Body of pancreas (tissue), 4 donors: ENCODE data around the gene BUD31. TPM values are rescaled to one million over a fixed set of nuclear protein-coding genes. Genes with fewer than 3 reads are reported as not detected.

ENCODE experiments used
- ATAC-seq: fragments of 150-250 bp; one replicate; pipeline ENCODE4 v1.9.1; 2016
- DNase-seq, 4 donors: peaks; one replicate each; pipeline ENCODE4 v3.0.0-alpha.2; 2019
- H3K27ac ChIP-seq, 4 donors: fragments of 200-600 bp; sonication (generic); 1 replicate in 3 of 4; 2 replicates in 1 of 4; pipeline versions ENCODE4 v1.5.1 to v1.6.1; 2016 to 2019; ENCODE audit warnings: mild to moderate bottlenecking in 1 of 4, mixed read lengths in 1 of 4, moderate library complexity in 1 of 4
- H3K27me3 ChIP-seq, 2 donors: fragments of 200-600 bp; sonication (generic); one replicate each; pipeline ENCODE4 v1.6.0; 2016; ENCODE audit warnings: mild to moderate bottlenecking in 1 of 2
- H3K36me3 ChIP-seq, 2 donors: fragments of 200-600 bp; sonication (generic); replicated peaks in 1 of 2; 2 replicates each; pipeline ENCODE4 v1.5.1; 2016; ENCODE audit warnings: low read depth in 2 of 2; ENCODE audit not compliant: insufficient read depth in 1 of 2
- H3K4me1 ChIP-seq: fragments of 200-600 bp; sonication (generic); one replicate; pipeline ENCODE4 v1.6.0; 2016
- H3K4me3 ChIP-seq, 2 donors: fragments of 200-600 bp; sonication (generic); 1 replicate in 1 of 2; 2 replicates in 1 of 2; pipeline ENCODE4 v1.5.1; 2016 to 2019
- H3K9me3 ChIP-seq, 3 donors: fragments of 200-600 bp; sonication (generic); 1 replicate in 2 of 3; 2 replicates in 1 of 3; pipeline ENCODE4 v1.5.1; 2016
- POLR2A ChIP-seq, 3 donors: fragments of 450-650 bp; IDR thresholded peaks; one replicate each; pipeline ENCODE4 v1.6.1; 2016; ENCODE audit warnings: antibody characterized with exemption in 3 of 3, mild to moderate bottlenecking in 2 of 3
- WGBS, 2 donors: methylation state at CpG; one replicate each; pipeline ENCODE4 v1.1.5; 2017; 5-methylcytosine and 5-hydroxymethylcytosine counted together
- intact Hi-C: fragments of 100-400 bp; cut with DNase I; formaldehyde crosslinking; loops from one replicate; pipeline ENCODE4 v1.15.1; 2023
- total RNA-seq, 2 donors: library from RNA; depleted of rRNA; stranded (reverse); fragments of >200 nt; gene quantifications; one replicate each; pipeline ENCODE4 v1.1.0, GENCODE V29; 2016
- TF ChIP-seq, protein P1 (sequence below), 7 experiments: fragments of 450-650 bp in 4 of 7; fragments of 200-600 bp in 3 of 7; sonication (generic) in 3 of 7; IDR thresholded peaks; one replicate each; pipeline ENCODE4 v1.5.1; 2016 to 2019; ENCODE audit warnings: antibody characterized with exemption in 7 of 7

The BUD31 gene
- total RNA-seq, 2 donors from 2014 or later = 29.6 to 31.6 TPM

DNA sequence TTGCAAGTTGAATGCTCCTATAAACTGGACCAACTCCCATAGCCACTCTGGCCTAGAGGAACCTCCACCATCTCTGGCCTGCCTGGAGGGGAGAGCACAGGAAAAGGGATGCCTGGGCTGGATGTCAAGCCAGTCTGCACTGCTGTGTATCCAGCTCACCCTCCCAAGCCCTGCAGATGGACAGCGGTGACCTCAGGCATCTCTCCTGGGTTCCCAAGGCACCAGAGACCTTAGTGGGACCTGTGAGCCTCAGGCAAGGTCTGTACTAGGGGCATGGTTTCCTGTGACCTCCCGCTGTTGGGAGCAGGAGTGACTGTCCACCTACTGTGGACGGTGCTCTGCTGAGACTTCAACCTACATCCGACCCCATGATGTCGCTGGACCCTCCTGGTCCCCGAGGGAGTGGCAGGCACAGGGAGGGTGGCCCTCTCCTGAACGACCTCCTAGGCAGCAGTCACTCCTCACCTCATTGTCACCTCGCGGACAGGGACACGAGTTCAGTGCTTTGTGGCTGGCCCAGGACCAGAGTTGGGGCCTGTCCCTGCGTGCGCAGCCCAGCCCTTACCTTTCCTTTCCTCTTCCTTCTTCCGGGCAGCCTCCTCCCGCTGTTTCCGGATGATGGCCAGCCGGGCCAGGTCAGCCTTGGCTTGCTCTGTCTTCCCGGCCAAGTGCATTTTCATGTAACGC lies 11.3 kb upstream of the BUD31 start:
- H3K27ac ChIP-seq = no peak overlapping the region
- H3K36me3 ChIP-seq = peaks cover 0 to 26% of the 10 kb centered on the region in 2 donors
- intact Hi-C loops = no loop called here
- TF ChIP-seq POLR2A (IDR thresholded peaks at IDR 0.05) = no peak
- TF ChIP-seq, protein P1, sequence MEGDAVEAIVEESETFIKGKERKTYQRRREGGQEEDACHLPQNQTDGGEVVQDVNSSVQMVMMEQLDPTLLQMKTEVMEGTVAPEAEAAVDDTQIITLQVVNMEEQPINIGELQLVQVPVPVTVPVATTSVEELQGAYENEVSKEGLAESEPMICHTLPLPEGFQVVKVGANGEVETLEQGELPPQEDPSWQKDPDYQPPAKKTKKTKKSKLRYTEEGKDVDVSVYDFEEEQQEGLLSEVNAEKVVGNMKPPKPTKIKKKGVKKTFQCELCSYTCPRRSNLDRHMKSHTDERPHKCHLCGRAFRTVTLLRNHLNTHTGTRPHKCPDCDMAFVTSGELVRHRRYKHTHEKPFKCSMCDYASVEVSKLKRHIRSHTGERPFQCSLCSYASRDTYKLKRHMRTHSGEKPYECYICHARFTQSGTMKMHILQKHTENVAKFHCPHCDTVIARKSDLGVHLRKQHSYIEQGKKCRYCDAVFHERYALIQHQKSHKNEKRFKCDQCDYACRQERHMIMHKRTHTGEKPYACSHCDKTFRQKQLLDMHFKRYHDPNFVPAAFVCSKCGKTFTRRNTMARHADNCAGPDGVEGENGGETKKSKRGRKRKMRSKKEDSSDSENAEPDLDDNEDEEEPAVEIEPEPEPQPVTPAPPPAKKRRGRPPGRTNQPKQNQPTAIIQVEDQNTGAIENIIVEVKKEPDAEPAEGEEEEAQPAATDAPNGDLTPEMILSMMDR (IDR thresholded peaks at IDR 0.05) = no peak
- H3K27me3 ChIP-seq = no peaks in the 10 kb centered on the region
- WGBS, 2 donors = 85 to 89% methylated on average over 8 to 18 of the region's 18 CpGs
- DNase-seq (no peak), ATAC-seq (no peak)
- no peaks in the 10 kb centered on the region for H3K9me3 ChIP-seq
- H3K4me1 ChIP-seq = peaks cover 12% of the 10 kb centered on the region
- no peak overlapping the region for H3K4me3 ChIP-seq

DNA sequence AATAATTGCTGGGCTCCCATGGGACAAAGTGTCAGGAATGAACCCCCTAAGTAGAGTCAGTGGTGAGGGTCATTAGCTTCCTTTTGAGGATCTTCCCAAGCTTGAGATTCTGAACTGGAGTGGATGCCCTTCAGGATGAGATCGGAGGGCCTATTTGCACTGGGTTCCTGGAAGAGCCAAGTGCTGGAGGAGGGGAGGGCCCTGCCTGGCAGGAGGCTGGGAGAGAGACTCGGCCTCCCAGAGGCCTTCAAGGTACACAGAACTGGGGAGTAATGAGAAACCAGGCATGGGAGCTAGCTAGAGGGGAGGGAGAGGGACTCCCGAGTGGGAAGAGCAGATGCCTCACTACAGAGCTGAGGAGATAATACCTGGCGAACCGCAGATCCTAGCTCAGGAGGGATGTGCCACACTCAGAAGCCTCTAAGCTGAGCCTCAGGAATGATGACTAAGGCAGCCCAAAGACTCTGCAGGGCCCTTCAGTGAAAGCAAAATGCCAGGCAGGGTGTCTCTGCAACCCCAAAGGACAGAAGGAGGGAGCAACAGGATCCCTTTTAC lies 9.8 kb upstream of the BUD31 start:
- ATAC-seq = no peak
- peaks cover 0 to 29% of the 10 kb centered on the region in 2 donors for H3K36me3 ChIP-seq
- no peak for DNase-seq

DNA sequence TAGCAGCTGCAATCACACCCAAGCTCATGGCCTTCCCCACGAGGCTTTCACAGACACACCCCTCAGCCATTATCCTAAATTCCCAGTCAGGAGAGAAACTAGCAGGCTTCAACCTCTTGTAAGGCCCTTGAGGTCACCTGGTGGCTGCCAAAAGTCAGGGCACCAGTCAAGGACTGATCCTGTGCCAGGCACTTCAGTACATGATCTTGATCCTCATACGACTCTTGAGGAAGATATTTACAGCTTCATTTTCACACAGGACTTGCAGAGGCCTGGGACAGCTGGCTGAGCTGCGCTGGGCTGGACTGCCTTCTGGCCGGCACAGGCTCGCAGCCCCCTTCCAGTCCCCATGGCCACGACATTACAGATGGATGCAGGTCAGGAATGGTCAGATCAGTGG lies 9.2 kb upstream of the BUD31 start:
- no peak for ATAC-seq
- Histone ChIP-seq H3K4me3 (no peak overlapping the region), H3K4me1 (peaks cover under 1% of the 10 kb centered on the region), H3K27ac (no peak overlapping the region), H3K9me3 (no peaks in the 10 kb centered on the region), H3K27me3 (no peaks in the 10 kb centered on the region), H3K36me3 (peaks cover 0 to 29% of the 10 kb centered on the region in 2 donors)
- intact Hi-C loops = no loop called here
- TF ChIP-seq, protein P1 (IDR thresholded peaks at IDR 0.05) = no peak
- TF ChIP-seq POLR2A (IDR thresholded peaks at IDR 0.05) = no peak
- 74 to 81% methylated on average over 5 to 6 of the region's 6 CpGs for WGBS, 2 donors
- no peak for DNase-seq

More for the DNA sequence above, 9.8 kb upstream of the BUD31 start:
- WGBS, 2 donors = 74 to 78% methylated on average over 3 to 5 of the region's 5 CpGs
- Histone ChIP-seq H3K27ac (no peak overlapping the region), H3K27me3 (no peaks in the 10 kb centered on the region), H3K9me3 (no peaks in the 10 kb centered on the region), H3K4me3 (no peak overlapping the region), H3K4me1 (peaks cover 3% of the 10 kb centered on the region)
- no peak for TF ChIP-seq POLR2A (IDR thresholded peaks at IDR 0.05)
- TF ChIP-seq, protein P1 (IDR thresholded peaks at IDR 0.05) = no peak
- intact Hi-C loops = no loop called here

DNA sequence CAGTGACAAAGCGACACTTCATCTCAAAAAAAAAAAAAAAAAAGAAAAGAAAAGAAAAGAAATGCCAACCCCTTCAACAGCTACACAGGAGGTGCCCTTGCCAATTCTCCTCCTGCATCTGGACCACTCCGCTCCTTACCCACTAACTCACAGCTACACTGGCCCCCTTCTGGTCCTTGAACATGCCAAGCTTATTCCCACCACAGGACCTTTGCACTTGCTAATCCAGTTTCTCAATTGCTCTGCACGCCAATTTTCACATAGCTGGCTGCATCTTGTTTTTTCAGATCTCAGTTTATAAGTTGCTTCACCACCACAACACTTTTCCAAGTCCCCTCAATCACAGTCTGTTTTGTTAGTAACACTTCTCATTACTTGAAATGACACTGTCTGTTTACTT lies 5.9 kb upstream of the BUD31 start:
- ATAC-seq (no peak), DNase-seq (no peak)
- intact Hi-C loops = no loop called here
- TF ChIP-seq, protein P1 (IDR thresholded peaks at IDR 0.05) = no peak
- TF ChIP-seq POLR2A (IDR thresholded peaks at IDR 0.05) = no peak
- WGBS, 2 donors = 97 to 100% methylated on average over 3 of the region's 3 CpGs
- Histone ChIP-seq H3K4me3 (no peak overlapping the region), H3K36me3 (peaks cover 0 to 18% of the 10 kb centered on the region in 2 donors), H3K27me3 (no peaks in the 10 kb centered on the region), H3K27ac (no peak overlapping the region), H3K9me3 (no peaks in the 10 kb centered on the region), H3K4me1 (peaks cover 33% of the 10 kb centered on the region)

DNA sequence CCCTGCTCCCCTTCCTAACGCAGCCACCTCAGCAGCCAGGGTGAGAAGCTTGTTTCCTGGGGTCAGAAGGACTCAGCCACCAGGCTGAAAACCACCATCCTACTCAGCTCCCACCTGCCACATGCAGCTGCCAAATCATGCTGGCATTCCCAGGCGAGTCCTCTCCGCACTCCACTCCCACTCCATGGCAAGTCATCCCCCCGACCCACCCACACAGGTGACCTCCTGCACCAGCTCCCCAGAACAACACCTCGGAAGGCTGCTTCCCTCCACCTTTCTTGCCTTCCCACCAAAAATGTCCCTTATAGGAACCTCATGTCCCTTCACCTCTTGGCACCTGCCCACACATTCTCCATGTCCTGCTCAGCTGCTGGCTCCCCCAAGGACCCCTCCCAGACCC lies 5.0 kb upstream of the BUD31 start:
- H3K4me1 ChIP-seq = peaks cover 33% of the 10 kb centered on the region
- 45 to 69% methylated on average over 5 of the region's 5 CpGs for WGBS, 2 donors
- intact Hi-C loops = no loop called here
- TF ChIP-seq, protein P1 (IDR thresholded peaks at IDR 0.05) = no peak
- TF ChIP-seq POLR2A (IDR thresholded peaks at IDR 0.05) = no peak
- no peaks in the 10 kb centered on the region for H3K9me3 ChIP-seq
- no peak for DNase-seq
- no peaks in the 10 kb centered on the region for H3K27me3 ChIP-seq
- no peak overlapping the region for H3K4me3 ChIP-seq
- H3K27ac ChIP-seq = no peak overlapping the region
- ATAC-seq = no peak
- peaks cover 0 to 18% of the 10 kb centered on the region in 2 donors for H3K36me3 ChIP-seq
